OCI-LY3 (cell line): ENCODE results near the gene APBA3.
"Not testable (repeated sequence)": the region's sequence is repeated elsewhere in the genome, so short reads cannot be mapped to it uniquely, and the experiment has no call there.

Source experiments
- H2AFZ ChIP-seq: fragments of 200-600, 300-600 bp; shearing (Covaris generic); 2 replicates; pipeline ENCODE4 v1.6.0; 2014; ENCODE audit warnings: antibody characterized with exemption, low read depth, low read length
- H3K27ac ChIP-seq: fragments of 200-600, 300-600 bp; sonication (generic); 2 replicates; pipeline ENCODE4 v1.5.1; 2014; ENCODE audit warnings: mild to moderate bottlenecking, low read length, moderate library complexity, mixed read lengths
- H3K27me3 ChIP-seq: fragments of 200-600, 300-600 bp; sonication (generic); 2 replicates; pipeline ENCODE4 v1.6.1; 2014; ENCODE audit warnings: low read depth, low read length, mixed read lengths
- H3K36me3 ChIP-seq: fragments of 200-600, 300-600 bp; sonication (generic); replicated peaks from 2 replicates; pipeline ENCODE3; 2014; ENCODE audit warnings: low read depth, low read length, mixed read lengths
- H3K4me1 ChIP-seq: fragments of 300-600, 200-600 bp; sonication (generic); 2 replicates; pipeline ENCODE4 v1.6.1; 2014; ENCODE audit warnings: low read length, mixed read lengths
- H3K4me2 ChIP-seq: fragments of 200-600, 300-600 bp; sonication (generic); 2 replicates; pipeline ENCODE4 v1.6.1; 2014; ENCODE audit warnings: low read length, mixed read lengths
- H3K4me3 ChIP-seq: fragments of 300-600, 200-600 bp; sonication (generic); 2 replicates; pipeline ENCODE4 v1.5.1; 2014; ENCODE audit warnings: antibody characterized with exemption, mild to moderate bottlenecking, low read length, moderate library complexity
- H3K79me2 ChIP-seq: fragments of 300-600, 200-600 bp; shearing (Covaris generic); 2 replicates; pipeline ENCODE4 v1.6.1; 2014; ENCODE audit warnings: mild to moderate bottlenecking, low read length, mixed read lengths
- H3K9ac ChIP-seq: fragments of 300-600, 200-600 bp; shearing (Covaris generic); 2 replicates; pipeline ENCODE4 v1.6.0; 2014; ENCODE audit warnings: mild to moderate bottlenecking, low read length, moderate library complexity
- H3K9me3 ChIP-seq: fragments of 200-600, 300-600 bp; shearing (Covaris generic); 2 replicates; pipeline ENCODE4 v1.6.1; 2014; ENCODE audit warnings: low read length, mixed read lengths; ENCODE audit not compliant: insufficient read depth
- H4K20me1 ChIP-seq: fragments of 200-600, 300-600 bp; sonication (generic); 2 replicates; pipeline ENCODE4 v1.6.1; 2016; ENCODE audit warnings: low read length, mixed read lengths; ENCODE audit not compliant: insufficient read depth
- EZH2phosphoT487 ChIP-seq: fragments of 200-600 bp; shearing (Covaris generic); IDR thresholded peaks from 2 replicates; pipeline ENCODE4 v1.6.1; 2018; ENCODE audit warnings: antibody characterized with exemption, mixed run types, low read depth
- TF ChIP-seq, protein P1 (sequence below): fragments of 200-600, 300-600 bp; sonication (generic); IDR thresholded peaks from 2 replicates; pipeline ENCODE4 v1.5.1; 2014; ENCODE audit warnings: antibody characterized with exemption, low read length, low read depth

The APBA3 gene

DNA sequence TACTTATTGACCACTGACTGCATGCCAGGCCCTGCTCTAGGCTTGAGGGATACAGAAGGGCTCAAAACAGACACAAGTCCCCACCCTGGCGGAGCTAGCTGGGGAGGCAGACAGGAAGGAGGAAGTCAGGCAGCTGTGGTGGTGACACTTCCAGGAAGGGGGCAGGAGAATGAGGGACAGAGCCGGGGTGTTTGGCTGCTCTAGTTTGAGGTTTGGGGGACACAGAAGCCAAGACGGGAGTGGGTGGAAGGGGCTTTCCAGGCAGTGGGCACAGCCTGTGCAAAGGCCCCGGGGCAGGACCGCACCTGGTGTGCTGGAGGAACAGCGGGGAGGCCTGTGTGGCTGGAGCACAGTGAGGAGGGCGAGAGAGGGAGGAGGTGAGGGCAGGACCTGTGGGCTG lies 5.0 kb upstream of the APBA3 start:
- Histone ChIP-seq H3K9ac (no peak overlapping the region), H3K27me3 (no peaks in the 10 kb centered on the region), H3K27ac (no peak overlapping the region), H3K4me2 (no peak overlapping the region), H3K4me3 (no peak overlapping the region), H2AFZ (no peak overlapping the region), H3K36me3 (peaks cover 10% of the 10 kb centered on the region), H3K4me1 (peaks cover 7% of the 10 kb centered on the region), H3K9me3 (no peaks in the 10 kb centered on the region), H3K79me2 (peaks cover 6% of the 10 kb centered on the region), H4K20me1 (no peaks in the 10 kb centered on the region)
- TF ChIP-seq, protein P1, sequence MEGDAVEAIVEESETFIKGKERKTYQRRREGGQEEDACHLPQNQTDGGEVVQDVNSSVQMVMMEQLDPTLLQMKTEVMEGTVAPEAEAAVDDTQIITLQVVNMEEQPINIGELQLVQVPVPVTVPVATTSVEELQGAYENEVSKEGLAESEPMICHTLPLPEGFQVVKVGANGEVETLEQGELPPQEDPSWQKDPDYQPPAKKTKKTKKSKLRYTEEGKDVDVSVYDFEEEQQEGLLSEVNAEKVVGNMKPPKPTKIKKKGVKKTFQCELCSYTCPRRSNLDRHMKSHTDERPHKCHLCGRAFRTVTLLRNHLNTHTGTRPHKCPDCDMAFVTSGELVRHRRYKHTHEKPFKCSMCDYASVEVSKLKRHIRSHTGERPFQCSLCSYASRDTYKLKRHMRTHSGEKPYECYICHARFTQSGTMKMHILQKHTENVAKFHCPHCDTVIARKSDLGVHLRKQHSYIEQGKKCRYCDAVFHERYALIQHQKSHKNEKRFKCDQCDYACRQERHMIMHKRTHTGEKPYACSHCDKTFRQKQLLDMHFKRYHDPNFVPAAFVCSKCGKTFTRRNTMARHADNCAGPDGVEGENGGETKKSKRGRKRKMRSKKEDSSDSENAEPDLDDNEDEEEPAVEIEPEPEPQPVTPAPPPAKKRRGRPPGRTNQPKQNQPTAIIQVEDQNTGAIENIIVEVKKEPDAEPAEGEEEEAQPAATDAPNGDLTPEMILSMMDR, result no peak
- no peak for TF ChIP-seq EZH2phosphoT487

DNA sequence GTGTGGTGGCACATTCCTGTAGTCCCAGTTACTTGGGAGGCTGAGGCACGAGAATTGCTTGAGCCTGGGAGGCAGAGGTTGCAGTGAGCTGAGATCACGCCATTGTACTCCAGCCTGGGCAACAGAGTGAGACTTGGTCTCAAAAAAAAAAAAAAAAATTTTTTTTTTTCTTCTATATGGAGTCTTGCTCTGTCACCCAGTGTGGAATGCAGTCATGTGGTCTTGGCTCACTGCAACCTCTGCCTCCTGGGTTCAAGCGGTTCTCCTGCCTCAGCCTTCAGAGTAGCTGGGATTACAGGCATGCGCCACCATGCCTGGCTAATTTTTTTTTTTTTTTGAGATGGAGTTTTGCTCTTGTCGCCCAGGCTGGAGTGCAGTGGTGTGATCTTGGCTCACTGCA lies 4.3 kb upstream of the APBA3 start:
- H3K27ac ChIP-seq, H3K27me3 ChIP-seq, H3K4me1 ChIP-seq, H4K20me1 ChIP-seq, H3K9ac ChIP-seq, H3K4me2 ChIP-seq, H3K4me3 ChIP-seq, H3K9me3 ChIP-seq, H2AFZ ChIP-seq, H3K36me3 ChIP-seq: not testable (repeated sequence)
- H3K79me2 ChIP-seq, result peaks cover 13% of the 10 kb centered on the region

DNA sequence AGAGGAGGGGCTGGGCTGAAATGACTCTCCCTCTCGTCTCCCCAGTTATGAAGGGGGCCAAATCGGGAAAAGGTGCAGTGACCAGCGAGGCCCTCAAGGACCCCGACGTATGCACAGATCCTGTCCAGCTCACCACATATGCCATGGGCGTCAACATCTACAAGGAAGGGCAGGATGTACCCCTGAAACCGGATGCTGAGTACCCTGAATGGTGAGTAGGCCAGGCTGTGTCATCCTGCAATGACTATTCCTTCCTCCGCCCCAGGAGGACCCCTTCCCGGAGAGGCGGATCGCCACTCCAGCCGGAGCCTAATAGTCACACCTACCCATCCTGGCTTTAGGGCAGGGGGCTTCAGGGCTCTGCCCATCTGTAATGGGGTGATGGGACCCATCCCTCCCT lies 3.6 kb upstream of the APBA3 start:
- H3K27ac ChIP-seq, result no peak overlapping the region
- H3K4me1 ChIP-seq, result peaks cover 7% of the 10 kb centered on the region
- peaks cover 10% of the 10 kb centered on the region for H3K36me3 ChIP-seq
- no peak overlapping the region for H3K4me3 ChIP-seq
- H2AFZ ChIP-seq, result no peak overlapping the region
- no peaks in the 10 kb centered on the region for H3K27me3 ChIP-seq
- no peaks in the 10 kb centered on the region for H4K20me1 ChIP-seq
- no peak overlapping the region for H3K9ac ChIP-seq
- TF ChIP-seq, protein P1, result no peak
- no peak for TF ChIP-seq EZH2phosphoT487
- H3K4me2 ChIP-seq, result no peak overlapping the region
- no peaks in the 10 kb centered on the region for H3K9me3 ChIP-seq
- H3K79me2 ChIP-seq, result peaks cover 19% of the 10 kb centered on the region

DNA sequence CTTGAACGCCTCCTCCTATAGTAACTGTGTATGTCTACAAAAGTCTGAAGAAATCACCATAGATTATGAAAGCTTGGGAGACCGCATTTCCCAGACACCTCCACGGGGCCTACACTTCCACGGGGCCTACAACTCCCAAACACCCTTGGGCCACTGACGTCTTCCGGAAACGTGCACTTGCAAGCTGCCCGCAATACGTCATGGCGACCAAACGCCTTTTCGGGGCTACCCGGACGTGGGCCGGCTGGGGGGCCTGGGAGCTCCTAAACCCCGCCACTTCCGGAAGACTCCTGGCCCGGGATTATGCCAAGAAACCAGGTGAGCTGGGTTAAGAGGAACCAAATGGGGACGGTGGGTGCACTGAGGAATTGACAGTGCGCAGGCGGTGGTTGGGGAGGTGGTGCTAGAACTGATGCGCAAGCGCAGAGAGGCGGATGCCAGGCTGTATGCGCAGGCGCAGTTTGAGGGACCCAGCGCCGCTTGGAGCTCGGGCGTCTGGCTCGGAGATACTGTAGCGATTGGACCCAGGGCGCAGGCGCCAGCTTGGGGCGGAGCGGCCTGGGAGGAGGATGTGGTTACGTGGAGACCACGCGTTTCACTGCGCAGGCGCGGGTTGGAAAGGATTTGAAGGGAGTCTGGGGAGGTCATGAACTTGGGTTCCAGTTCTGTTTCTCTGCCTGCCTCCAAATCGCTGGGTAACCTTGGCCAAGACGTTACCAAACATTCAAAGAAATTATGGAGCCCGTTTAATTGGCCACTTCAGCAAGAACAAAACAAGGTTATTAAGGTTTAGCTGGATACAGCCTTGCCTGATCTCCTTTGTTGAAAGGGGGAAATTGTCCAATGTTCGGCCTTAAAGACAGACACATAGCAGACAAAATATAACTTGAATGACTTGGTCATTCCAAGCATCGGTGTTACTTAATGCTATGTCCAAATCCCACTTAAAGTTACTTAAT lies 1.3 kb upstream of the APBA3 start, which contains the start of gene MRPL54:
Gene MRPL54 (plus strand): TSS at position 182 of the 959 bp plus-strand sequence. CDS start 19 bp downstream, at position 201.
- no peaks in the 10 kb centered on the region for H3K27me3 ChIP-seq
- peak within 1 kb of the TSS; percentile 85 for H2AFZ ChIP-seq
- H3K79me2 ChIP-seq, result peaks cover 33% of the 10 kb centered on the region
- H4K20me1 ChIP-seq, result no peaks in the 10 kb centered on the region
- peak within 1 kb of the TSS; percentile 69 for H3K4me2 ChIP-seq
- H3K9ac ChIP-seq, result peak within 1 kb of the TSS; percentile 97
- H3K27ac ChIP-seq, result peak within 1 kb of the TSS; percentile 91
- H3K36me3 ChIP-seq, result peaks cover 17% of the 10 kb centered on the region
- H3K9me3 ChIP-seq, result no peaks in the 10 kb centered on the region
- H3K4me1 ChIP-seq, result peaks cover 7% of the 10 kb centered on the region
- TF ChIP-seq EZH2phosphoT487, result no peak
- TF ChIP-seq, protein P1, result no peak
- H3K4me3 ChIP-seq, result peak within 1 kb of the TSS; percentile 96
